Stomach (tissue), 4 donors: ENCODE measurements around the gene ATP2B1.

Experiments used
- CTCF ChIP-seq, 7 experiments: fragments of 450-650 bp in 4 of 7; fragments of 200-600 bp in 3 of 7; sonication (generic) in 3 of 7; IDR thresholded peaks; one replicate each; pipeline ENCODE4 v1.5.1; 2016 to 2019; ENCODE audit warnings: antibody characterized with exemption in 7 of 7, control low read depth in 2 of 7, mild to moderate bottlenecking in 1 of 7
- POLR2A ChIP-seq, 4 donors: fragments of 450-650 bp; IDR thresholded peaks; one replicate each; pipeline ENCODE4 v1.6.1; 2016; ENCODE audit warnings: antibody characterized with exemption in 4 of 4, control low read depth in 2 of 4, mild to moderate bottlenecking in 1 of 4, moderate library complexity in 1 of 4

- TF ChIP-seq CTCF (IDR thresholded peaks at IDR 0.05) (no peak), POLR2A (IDR thresholded peaks at IDR 0.05) (no peak)
Observed at GRCh38 chr12:89721291-89721987, 12.8 kb upstream of the ATP2B1 start.
